AG10803 (cell line): ENCODE data around the gene FLNB.
A peak's percentile ranks its signal among the peaks of the same experiment; 100 is the strongest.

ENCODE experiments used
- DNase-seq: peaks from one replicate; pipeline ENCODE4 v3.0.0; 2010; ENCODE audit warnings: low read depth
- H3K4me3 ChIP-seq: 2 replicates; pipeline ENCODE4 v1.5.1; 2011; ENCODE audit warnings: mild to moderate bottlenecking, low read length, control low read depth
- CTCF ChIP-seq: conservative IDR thresholded peaks from 2 replicates; pipeline ENCODE4 v1.5.1; 2011; ENCODE audit warnings: mild to moderate bottlenecking, low read length, control low read depth, inconsistent platforms

Gene FLNB

GRCh38 chr3:58176185-58176530 lies 167.9 kb downstream of the FLNB start:
- no peak for TF ChIP-seq CTCF
- H3K4me3 ChIP-seq: no peak overlapping the region
- DNase-seq: no peak

- DNase-seq: no peak
- no peak for TF ChIP-seq CTCF
- no peak overlapping the region for H3K4me3 ChIP-seq
These were observed 168.7 kb downstream of the FLNB start for GRCh38 chr3:58176827-58177489.

- peak; percentile 75 for TF ChIP-seq CTCF
- peak overlapping the region; percentile 57 for H3K4me3 ChIP-seq
- DNase-seq: peak; percentile 72
These were observed 169.7 kb downstream of the FLNB start for GRCh38 chr3:58177747-58178527.

- no peak overlapping the region for H3K4me3 ChIP-seq
- no peak for DNase-seq
- no peak for TF ChIP-seq CTCF
These were observed 170.5 kb downstream of the FLNB start for GRCh38 chr3:58178528-58179234.

GRCh38 chr3:58179235-58180098 lies 171.2 kb downstream of the FLNB start:
- no peak for TF ChIP-seq CTCF
- no peak for DNase-seq
- H3K4me3 ChIP-seq: no peak overlapping the region

- no peak for DNase-seq
- TF ChIP-seq CTCF: no peak
- H3K4me3 ChIP-seq: no peak overlapping the region
These were observed 172.1 kb downstream of the FLNB start for GRCh38 chr3:58180099-58180880.
